ENCODE measurements around the gene SLC22A2. TPM values are rescaled to one million over a fixed set of nuclear protein-coding genes. Genes with fewer than 3 reads are reported as not detected.

The SLC22A2 gene
- total and polyA plus RNA-seq, 9 of the 15 experiments (the other 6 are each of a cell fraction or from before 2014, with no cell fraction given) = not detected

DNA sequence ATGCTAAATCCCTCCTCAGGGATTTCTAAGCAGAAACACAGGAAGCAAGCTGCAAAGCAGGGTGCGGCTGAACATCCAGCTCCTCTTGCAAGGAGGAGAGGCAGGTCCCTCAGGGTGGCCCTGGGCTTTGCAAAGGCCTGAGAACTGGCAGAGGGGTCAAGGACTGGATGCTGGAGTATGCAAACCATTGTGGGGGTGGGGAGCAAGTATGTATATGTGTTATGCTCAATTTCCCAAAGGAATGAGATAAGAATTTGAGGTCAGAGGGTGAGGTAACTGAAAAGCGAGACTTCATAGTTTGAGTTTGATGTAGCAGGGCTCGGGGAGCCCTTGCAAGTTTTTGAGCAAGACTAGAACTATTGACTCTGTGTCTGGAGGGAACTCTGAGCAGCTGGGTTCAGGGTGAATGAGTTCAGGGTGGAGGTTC lies 11.2 kb downstream of the SLC22A2 start (continued):
- TF ChIP-seq, protein P1, sequence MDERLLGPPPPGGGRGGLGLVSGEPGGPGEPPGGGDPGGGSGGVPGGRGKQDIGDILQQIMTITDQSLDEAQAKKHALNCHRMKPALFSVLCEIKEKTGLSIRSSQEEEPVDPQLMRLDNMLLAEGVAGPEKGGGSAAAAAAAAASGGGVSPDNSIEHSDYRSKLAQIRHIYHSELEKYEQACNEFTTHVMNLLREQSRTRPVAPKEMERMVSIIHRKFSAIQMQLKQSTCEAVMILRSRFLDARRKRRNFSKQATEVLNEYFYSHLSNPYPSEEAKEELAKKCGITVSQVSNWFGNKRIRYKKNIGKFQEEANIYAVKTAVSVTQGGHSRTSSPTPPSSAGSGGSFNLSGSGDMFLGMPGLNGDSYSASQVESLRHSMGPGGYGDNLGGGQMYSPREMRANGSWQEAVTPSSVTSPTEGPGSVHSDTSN (CRISPR knock-in tag; IDR thresholded peaks at IDR 0.05; ENCODE audit: low read depth) = no peak
- TF ChIP-seq, protein P1 (tag; conservative IDR thresholded peaks at IDR 0.05; ENCODE audit: low read depth) = no peak
- TF ChIP-seq POLR2A (conservative IDR thresholded peaks at IDR 0.05) = no peak

DNA sequence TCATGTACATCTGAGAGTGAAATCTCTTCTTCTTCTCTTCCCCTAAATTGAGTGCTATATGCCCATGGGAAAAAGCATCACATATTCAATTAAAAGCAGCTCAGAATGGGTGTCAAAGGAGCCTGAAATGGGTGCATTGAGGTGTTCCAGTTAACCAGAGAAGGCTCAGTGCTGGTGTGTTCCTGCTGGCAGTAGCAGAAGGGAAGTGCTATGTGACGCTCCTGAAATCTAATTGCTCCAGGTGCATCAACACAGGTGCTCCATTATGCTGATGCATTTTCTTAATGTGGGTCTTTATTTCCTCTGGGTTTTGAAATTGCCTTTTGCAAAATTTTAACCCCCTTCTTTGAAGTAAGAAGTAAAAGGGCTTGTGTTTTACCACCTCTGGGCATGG lies 17.9 kb downstream of the SLC22A2 start:
- no peaks in the 10 kb centered on the region for H3K9me1 ChIP-seq (ENCODE audit: control insufficient read depth, insufficient read depth, low read length)
- no peak overlapping the region for H3K9ac ChIP-seq (ENCODE audit: insufficient read depth in 1 of 2, low read depth in 2 of 2, low read length in 2 of 2)
- FAIRE-seq = no peak
- peaks cover 0 to 5% of the 10 kb centered on the region in 2 experiments; a peak in 2 of 5 replicates for H3K4me1 ChIP-seq (replicated peaks in 1 of 2; ENCODE audit: control insufficient read depth in 2 of 2, insufficient read depth in 2 of 2, low read length in 2 of 2)
- H3K27ac ChIP-seq (ENCODE audit: extremely low read depth, low read depth, low read length) = no peak overlapping the region
- 0 out of 2 replicates have a peak, but pooled peaks cover 1% of the 10 kb centered on the region for H3K9me3 ChIP-seq (replicated peaks; ENCODE audit: control insufficient read depth, insufficient read depth, low read depth, low read length)
- H2AFZ ChIP-seq (ENCODE audit: low read depth, low read length) = no peak overlapping the region
- intact Hi-C loops (cut with micrococcal nuclease) (no loop called here), in situ Hi-C loops (cut with MboI) (no loop called here)
- H3K27me3 ChIP-seq (ENCODE audit: control insufficient read depth in 2 of 2, insufficient read depth in 2 of 2, low read length in 2 of 2) = peaks cover 0 to 2% of the 10 kb centered on the region in 2 experiments; a peak in 1 of 5 replicates
- ChIA-PET CTCF (ENCODE audit: low intra/inter-chr PET ratio) (no interaction called here), POLR2A (no interaction called here)
- WGBS (ENCODE audit: insufficient coverage, low coverage, missing lambda C conversion rate) = 0% methylated on average over 1 of the region's 1 CpG
- ATAC-seq = no peak
- no TSS peak for BruUV-seq (replicated peaks)
- no peak for DNase-seq (ENCODE audit: extremely low read depth in 1 of 4, low spot score in 3 of 4)
- H3K79me2 ChIP-seq (ENCODE audit: control insufficient read depth, insufficient read depth, low read length) = no peaks in the 10 kb centered on the region
- H3K4me3 ChIP-seq = no peak overlapping the region
- H3K4me2 ChIP-seq (ENCODE audit: insufficient read depth, low read length) = no peak overlapping the region
- TF ChIP-seq ZNF134 (CRISPR knock-in tag; conservative IDR thresholded peaks at IDR 0.05) (no peak), ZNF551 (CRISPR knock-in tag; IDR thresholded peaks at IDR 0.05) (no peak), ZNF282 (CRISPR knock-in tag; IDR thresholded peaks at IDR 0.05) (no peak), ZNF583 (CRISPR knock-in tag; IDR thresholded peaks at IDR 0.05) (no peak), ZNF696 (CRISPR knock-in tag; conservative IDR thresholded peaks at IDR 0.05) (no peak), ZNF766 (CRISPR knock-in tag; conservative IDR thresholded peaks at IDR 0.05) (no peak), NCOA1 (IDR thresholded peaks at IDR 0.05; ENCODE audit: low read depth) (no peak), STAT5B (CRISPR knock-in tag; IDR thresholded peaks at IDR 0.05) (no peak), ZNF668 (CRISPR knock-in tag; IDR thresholded peaks at IDR 0.05) (no peak), BHLHE40 (IDR thresholded peaks at IDR 0.05; ENCODE audit: low read length) (no peak), MCM5 (IDR thresholded peaks at IDR 0.05; ENCODE audit: low read depth) (no peak)
- TF ChIP-seq, protein P2, sequence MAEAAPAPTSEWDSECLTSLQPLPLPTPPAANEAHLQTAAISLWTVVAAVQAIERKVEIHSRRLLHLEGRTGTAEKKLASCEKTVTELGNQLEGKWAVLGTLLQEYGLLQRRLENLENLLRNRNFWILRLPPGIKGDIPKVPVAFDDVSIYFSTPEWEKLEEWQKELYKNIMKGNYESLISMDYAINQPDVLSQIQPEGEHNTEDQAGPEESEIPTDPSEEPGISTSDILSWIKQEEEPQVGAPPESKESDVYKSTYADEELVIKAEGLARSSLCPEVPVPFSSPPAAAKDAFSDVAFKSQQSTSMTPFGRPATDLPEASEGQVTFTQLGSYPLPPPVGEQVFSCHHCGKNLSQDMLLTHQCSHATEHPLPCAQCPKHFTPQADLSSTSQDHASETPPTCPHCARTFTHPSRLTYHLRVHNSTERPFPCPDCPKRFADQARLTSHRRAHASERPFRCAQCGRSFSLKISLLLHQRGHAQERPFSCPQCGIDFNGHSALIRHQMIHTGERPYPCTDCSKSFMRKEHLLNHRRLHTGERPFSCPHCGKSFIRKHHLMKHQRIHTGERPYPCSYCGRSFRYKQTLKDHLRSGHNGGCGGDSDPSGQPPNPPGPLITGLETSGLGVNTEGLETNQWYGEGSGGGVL (CRISPR knock-in tag; IDR thresholded peaks at IDR 0.05) = no peak
- TF ChIP-seq, protein P3, sequence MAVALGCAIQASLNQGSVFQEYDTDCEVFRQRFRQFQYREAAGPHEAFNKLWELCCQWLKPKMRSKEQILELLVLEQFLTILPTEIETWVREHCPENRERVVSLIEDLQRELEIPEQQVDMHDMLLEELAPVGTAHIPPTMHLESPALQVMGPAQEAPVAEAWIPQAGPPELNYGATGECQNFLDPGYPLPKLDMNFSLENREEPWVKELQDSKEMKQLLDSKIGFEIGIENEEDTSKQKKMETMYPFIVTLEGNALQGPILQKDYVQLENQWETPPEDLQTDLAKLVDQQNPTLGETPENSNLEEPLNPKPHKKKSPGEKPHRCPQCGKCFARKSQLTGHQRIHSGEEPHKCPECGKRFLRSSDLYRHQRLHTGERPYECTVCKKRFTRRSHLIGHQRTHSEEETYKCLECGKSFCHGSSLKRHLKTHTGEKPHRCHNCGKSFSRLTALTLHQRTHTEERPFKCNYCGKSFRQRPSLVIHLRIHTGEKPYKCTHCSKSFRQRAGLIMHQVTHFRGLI (CRISPR knock-in tag; IDR thresholded peaks at IDR 0.05) = no peak
- TF ChIP-seq, protein P4, sequence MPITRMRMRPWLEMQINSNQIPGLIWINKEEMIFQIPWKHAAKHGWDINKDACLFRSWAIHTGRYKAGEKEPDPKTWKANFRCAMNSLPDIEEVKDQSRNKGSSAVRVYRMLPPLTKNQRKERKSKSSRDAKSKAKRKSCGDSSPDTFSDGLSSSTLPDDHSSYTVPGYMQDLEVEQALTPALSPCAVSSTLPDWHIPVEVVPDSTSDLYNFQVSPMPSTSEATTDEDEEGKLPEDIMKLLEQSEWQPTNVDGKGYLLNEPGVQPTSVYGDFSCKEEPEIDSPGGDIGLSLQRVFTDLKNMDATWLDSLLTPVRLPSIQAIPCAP (CRISPR knock-in tag; IDR thresholded peaks at IDR 0.05; ENCODE audit: borderline replicate concordance) = no peak
- no peaks in the 10 kb centered on the region for H3K36me3 ChIP-seq (ENCODE audit: control insufficient read depth, insufficient read depth, low read length)
- no peaks in the 10 kb centered on the region for H4K20me1 ChIP-seq (replicated peaks; ENCODE audit: control insufficient read depth, insufficient read depth, low read length)

Measured in K562 (cell line).